Smooth muscle cell (in vitro differentiated cells): ENCODE data around the gene CLN5. TPM values are rescaled to one million over a fixed set of nuclear protein-coding genes. Genes with fewer than 3 reads are reported as not detected.

ENCODE experiments used
- DNase-seq: peaks from one replicate; lab custom pipeline; 2025; ENCODE audit not compliant: unreplicated experiment; lab: John Stamatoyannopoulos, UW
- H2AFZ ChIP-seq: fragments of 200-600 bp; sonication (generic); 2 replicates; pipeline ENCODE4 v1.6.0; 2016; ENCODE audit warnings: antibody characterized with exemption, low read depth, mild to moderate bottlenecking
- H3F3A ChIP-seq: fragments of 200-600 bp; sonication (generic); 2 replicates; pipeline ENCODE4 v1.6.0; 2017; ENCODE audit warnings: antibody characterized with exemption, low read depth
- H3K27ac ChIP-seq: fragments of 200-600 bp; sonication (generic); 2 replicates; pipeline ENCODE4 v1.5.1; 2016; ENCODE audit warnings: low read depth, mild to moderate bottlenecking
- H3K27me3 ChIP-seq: fragments of 200-600 bp; sonication (generic); 2 replicates; pipeline ENCODE4 v1.6.1; 2016; ENCODE audit warnings: low read depth, mild to moderate bottlenecking
- H3K36me3 ChIP-seq: fragments of 200-600 bp; sonication (generic); 2 replicates; pipeline ENCODE4 v1.5.1; 2016; ENCODE audit warnings: low read depth
- H3K4me1 ChIP-seq: fragments of 200-600 bp; sonication (generic); 2 replicates; pipeline ENCODE4 v1.5.1; 2016; ENCODE audit warnings: low read depth
- H3K4me2 ChIP-seq: fragments of 200-600 bp; sonication (generic); 2 replicates; pipeline ENCODE4 v1.6.0; 2016; ENCODE audit warnings: mild to moderate bottlenecking
- H3K4me3 ChIP-seq: fragments of 200-600 bp; sonication (generic); 2 replicates; pipeline ENCODE4 v1.5.1; 2016; ENCODE audit warnings: mild to moderate bottlenecking
- H3K79me2 ChIP-seq: fragments of 200-600 bp; sonication (generic); 2 replicates; pipeline ENCODE4 v1.6.0; 2016; ENCODE audit warnings: low read depth, mild to moderate bottlenecking
- H3K9ac ChIP-seq: fragments of 200-600 bp; sonication (generic); 2 replicates; pipeline ENCODE4 v1.6.0; 2016; ENCODE audit warnings: low read depth
- H3K9me3 ChIP-seq: fragments of 200-600 bp; sonication (generic); replicated peaks from 2 replicates; pipeline ENCODE4 v1.5.1; 2016; ENCODE audit warnings: low read depth
- H4K20me1 ChIP-seq: fragments of 200-600 bp; sonication (generic); 2 replicates; pipeline ENCODE4 v1.6.0; 2016; ENCODE audit warnings: low read depth
- CTCF ChIP-seq: fragments of 200-600 bp; sonication (generic); IDR thresholded peaks from 2 replicates; pipeline ENCODE4 v1.5.1; 2017; ENCODE audit warnings: borderline replicate concordance, mild to moderate bottlenecking, antibody characterized with exemption; ENCODE audit not compliant: insufficient read depth, poor library complexity, severe bottlenecking
- WGBS: methylation state at CpG from one replicate; pipeline ENCODE4 v1.1.7; 2016; ENCODE audit warnings: low lambda C conversion rate; 5-methylcytosine and 5-hydroxymethylcytosine counted together
- polyA plus RNA-seq: library from polyadenylated mRNA; unstranded; fragments of >200 nt; fragmentation: Nextera tagmentation; extraction: Ambion mirVana; gene quantifications from 2 replicates; pipeline ENCODE4 v1.2.1, GENCODE V29; 2016
- total RNA-seq: library from RNA; depleted of rRNA; stranded (reverse); fragments of >200 nt; gene quantifications from 2 replicates; pipeline ENCODE4 v1.2.3, GENCODE V29; 2014

Gene CLN5
- total and polyA plus RNA-seq, 2 experiments from 2014 or later, result 17.9 to 33.5 TPM

GRCh38 chr13:77016888-77017623 is 25.2 kb downstream of the CLN5 start:
- Histone ChIP-seq H4K20me1 (peaks cover 99% of the 10 kb centered on the region), H3F3A (peaks cover 3% of the 10 kb centered on the region), H3K9ac (no peak overlapping the region), H2AFZ (no peak overlapping the region), H3K27me3 (no peaks in the 10 kb centered on the region), H3K79me2 (peaks cover 85% of the 10 kb centered on the region), H3K36me3 (peaks cover 20% of the 10 kb centered on the region), H3K4me2 (no peak overlapping the region), H3K27ac (no peak overlapping the region), H3K9me3 (no peaks in the 10 kb centered on the region), H3K4me1 (no peaks in the 10 kb centered on the region), H3K4me3 (no peak overlapping the region)
- no peak for TF ChIP-seq CTCF
- WGBS, result 95% methylated on average over 6 of the region's 6 CpGs
- no peak for DNase-seq

DNA sequence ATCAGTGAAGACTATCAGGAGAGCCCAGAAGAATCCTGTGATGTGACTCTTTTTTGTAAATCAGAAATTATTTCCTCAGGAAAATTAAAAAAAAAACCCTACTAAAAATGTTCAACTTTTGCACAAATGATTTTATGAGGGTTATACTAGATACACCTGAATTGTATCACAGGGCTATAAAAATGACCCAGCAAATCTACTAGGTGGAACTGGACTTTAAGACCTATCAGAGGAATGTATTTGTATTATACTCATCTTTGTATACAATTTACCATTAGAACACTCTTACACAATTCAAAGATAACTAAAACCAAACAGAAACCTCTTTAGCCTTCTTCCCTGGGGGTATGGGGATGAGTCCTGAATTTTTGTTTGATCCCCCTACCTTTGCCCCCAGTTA is 27.9 kb downstream of the CLN5 start:
- Histone ChIP-seq H3K4me1 (peaks cover 12% of the 10 kb centered on the region), H4K20me1 (peaks cover 99% of the 10 kb centered on the region), H3F3A (no peaks in the 10 kb centered on the region), H3K4me3 (no peak overlapping the region), H3K9ac (no peak overlapping the region), H3K27me3 (no peaks in the 10 kb centered on the region), H3K9me3 (no peaks in the 10 kb centered on the region), H2AFZ (no peak overlapping the region), H3K4me2 (no peak overlapping the region), H3K79me2 (peaks cover 98% of the 10 kb centered on the region), H3K36me3 (peaks cover 6% of the 10 kb centered on the region), H3K27ac (no peak overlapping the region)
- no peak for DNase-seq
- no peak for TF ChIP-seq CTCF

DNA sequence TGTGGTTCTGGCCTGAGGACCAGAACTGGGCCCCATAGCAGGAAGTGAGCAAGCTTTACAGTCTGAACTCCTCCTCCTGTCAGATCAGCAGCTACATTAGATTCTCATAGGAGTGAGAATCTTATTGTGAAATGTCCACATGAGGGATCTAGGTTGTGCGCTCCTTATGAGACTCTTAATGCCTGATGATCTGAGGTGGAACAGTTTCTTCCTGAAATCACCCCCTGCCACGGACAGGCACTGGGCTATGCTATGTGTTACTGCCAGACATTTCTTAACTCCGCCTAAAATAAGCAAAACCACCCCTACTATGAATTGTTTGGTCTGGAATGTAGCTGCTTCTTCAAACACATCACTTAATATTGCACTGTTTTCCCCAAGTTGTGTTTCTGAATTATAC is 30.5 kb downstream of the CLN5 start:
- peaks cover 23% of the 10 kb centered on the region for H3K4me1 ChIP-seq
- peak overlapping the region; percentile 64 for H3K4me2 ChIP-seq
- WGBS, result 51% methylated on average over 3 of the region's 3 CpGs
- H3K27ac ChIP-seq, result peak overlapping the region; percentile 2
- H3K9me3 ChIP-seq, result no peaks in the 10 kb centered on the region
- H2AFZ ChIP-seq, result no peak overlapping the region
- no peak for DNase-seq
- H3F3A ChIP-seq, result peaks cover 4% of the 10 kb centered on the region
- peaks cover 5% of the 10 kb centered on the region for H3K36me3 ChIP-seq
- H3K79me2 ChIP-seq, result peaks cover 94% of the 10 kb centered on the region
- H3K27me3 ChIP-seq, result no peaks in the 10 kb centered on the region
- H3K4me3 ChIP-seq, result no peak overlapping the region
- peaks cover 89% of the 10 kb centered on the region for H4K20me1 ChIP-seq
- no peak overlapping the region for H3K9ac ChIP-seq
- no peak for TF ChIP-seq CTCF
